HEK293 (cell line): ENCODE results near the gene PTRHD1.

ENCODE experiments used
- CTCF ChIA-PET: fragments of 350-600 bp; formaldehyde crosslinking; extraction: SDS; loops from one replicate; lab custom pipeline; 2021; ENCODE audit warnings: antibody characterized with exemption; lab: Yijun Ruan, JAX
- POLR2A ChIA-PET: fragments of 300-600 bp; formaldehyde crosslinking; extraction: SDS; loops from one replicate; lab custom pipeline; 2020; ENCODE audit warnings: antibody characterized with exemption, inconsistent platforms; lab: Yijun Ruan, JAX
- H3K27ac ChIP-seq: fragments of 200-500 bp; sonication (Bioruptor generic); 2 replicates; pipeline ENCODE4 v1.5.1; 2014; ENCODE audit warnings: low read depth, low read length, control low read depth, inconsistent platforms; ENCODE audit errors: extremely low read depth
- H3K36me3 ChIP-seq, 2 experiments: fragments of 200-500 bp in 1 of 2; sonication (Bioruptor generic) in 1 of 2; 1 replicate in 1 of 2; 2 replicates in 1 of 2; pipeline ENCODE4 v1.5.1; 2014 to 2017; ENCODE audit warnings: inconsistent platforms in 2 of 2, low read length in 2 of 2; ENCODE audit not compliant: control insufficient read depth in 2 of 2, insufficient read depth in 1 of 2
- H3K4me1 ChIP-seq: fragments of 200-500 bp; sonication (Bioruptor generic); 2 replicates; pipeline ENCODE4 v1.5.1; 2014; ENCODE audit warnings: mild to moderate bottlenecking, low read length, inconsistent platforms; ENCODE audit not compliant: control insufficient read depth, insufficient read depth
- H3K4me3 ChIP-seq: 2 replicates; pipeline ENCODE4 v1.5.1; 2011; ENCODE audit warnings: low read depth, mild to moderate bottlenecking, control low read depth, low read length, moderate library complexity
- H3K9me3 ChIP-seq: fragments of 200-500 bp; sonication (Bioruptor generic); 2 replicates; pipeline ENCODE4 v1.5.1; 2014; ENCODE audit warnings: low read depth, low read length, inconsistent platforms; ENCODE audit not compliant: control insufficient read depth, insufficient read depth
- GLI4 ChIP-seq: fragments of 450-650 bp; formaldehyde crosslinking; IDR thresholded peaks from 2 replicates; pipeline ENCODE4 v1.5.1; 2016; ENCODE audit warnings: missing biosample characterization, missing genetic modification characterization
- PATZ1 ChIP-seq: fragments of 450-650 bp; formaldehyde crosslinking; IDR thresholded peaks from 2 replicates; pipeline ENCODE4 v1.5.1; 2016; ENCODE audit warnings: missing biosample characterization, missing genetic modification characterization
- ZBTB7A ChIP-seq: fragments of 450-650 bp; formaldehyde crosslinking; IDR thresholded peaks from 2 replicates; pipeline ENCODE4 v1.5.1; 2016; ENCODE audit warnings: low read depth, missing biosample characterization, missing genetic modification characterization
- ZFP3 ChIP-seq: fragments of 450-650 bp; formaldehyde crosslinking; IDR thresholded peaks from 2 replicates; pipeline ENCODE4 v1.5.1; 2016; ENCODE audit warnings: low read depth, missing biosample characterization, missing genetic modification characterization
- ZFP69B ChIP-seq: fragments of 450-650 bp; formaldehyde crosslinking; IDR thresholded peaks from 2 replicates; pipeline ENCODE4 v1.5.1; 2016; ENCODE audit warnings: missing biosample characterization, missing genetic modification characterization
- ZNF24 ChIP-seq: fragments of 450-650 bp; formaldehyde crosslinking; IDR thresholded peaks from 2 replicates; pipeline ENCODE4 v1.5.1; 2016; ENCODE audit warnings: missing biosample characterization, missing genetic modification characterization
- ZNF324 ChIP-seq: fragments of 450-650 bp; formaldehyde crosslinking; IDR thresholded peaks from 2 replicates; pipeline ENCODE4 v1.5.1; 2016; ENCODE audit warnings: missing biosample characterization, missing genetic modification characterization
- ZNF473 ChIP-seq: fragments of 450-650 bp; formaldehyde crosslinking; IDR thresholded peaks from 2 replicates; pipeline ENCODE4 v1.5.1; 2017; ENCODE audit warnings: missing biosample characterization, missing genetic modification characterization
- ZNF501 ChIP-seq: fragments of 450-650 bp; formaldehyde crosslinking; IDR thresholded peaks from 2 replicates; pipeline ENCODE4 v1.5.1; 2016; ENCODE audit warnings: missing biosample characterization, missing genetic modification characterization
- ZNF510 ChIP-seq: fragments of 450-650 bp; formaldehyde crosslinking; IDR thresholded peaks from 2 replicates; pipeline ENCODE4 v1.5.1; 2018; ENCODE audit warnings: mild to moderate bottlenecking, missing genetic modification characterization, missing biosample characterization; ENCODE audit not compliant: insufficient replicate concordance
- ZNF558 ChIP-seq: fragments of 450-650 bp; formaldehyde crosslinking; IDR thresholded peaks from 2 replicates; pipeline ENCODE4 v1.5.1; 2016; ENCODE audit warnings: missing biosample characterization, missing genetic modification characterization
- ZNF600 ChIP-seq: fragments of 450-650 bp; formaldehyde crosslinking; IDR thresholded peaks from 2 replicates; pipeline ENCODE4 v1.5.1; 2016; ENCODE audit warnings: missing biosample characterization, missing genetic modification characterization
- ZNF623 ChIP-seq: fragments of 450-650 bp; formaldehyde crosslinking; IDR thresholded peaks from 2 replicates; pipeline ENCODE4 v1.5.1; 2016; ENCODE audit warnings: missing biosample characterization, missing genetic modification characterization
- ZNF664 ChIP-seq: fragments of 450-650 bp; formaldehyde crosslinking; IDR thresholded peaks from 2 replicates; pipeline ENCODE4 v1.5.1; 2016; ENCODE audit warnings: missing biosample characterization, missing genetic modification characterization
- ZNF792 ChIP-seq: fragments of 450-650 bp; formaldehyde crosslinking; IDR thresholded peaks from 2 replicates; pipeline ENCODE4 v1.5.1; 2016; ENCODE audit warnings: missing biosample characterization, missing genetic modification characterization
- ZNF837 ChIP-seq: fragments of 450-650 bp; formaldehyde crosslinking; IDR thresholded peaks from 2 replicates; pipeline ENCODE4 v1.5.1; 2016; ENCODE audit warnings: missing biosample characterization, missing genetic modification characterization
- TF ChIP-seq, protein P1 (sequence below): fragments of 450-650 bp; formaldehyde crosslinking; IDR thresholded peaks from 2 replicates; pipeline ENCODE4 v1.5.1; 2016; ENCODE audit warnings: missing biosample characterization, missing genetic modification characterization
- TF ChIP-seq, protein P2 (sequence below): fragments of 450-650 bp; formaldehyde crosslinking; IDR thresholded peaks from 2 replicates; pipeline ENCODE4 v1.5.1; 2016; ENCODE audit warnings: missing biosample characterization, missing genetic modification characterization
- TF ChIP-seq, protein P3 (sequence below): fragments of 450-650 bp; formaldehyde crosslinking; IDR thresholded peaks from 2 replicates; pipeline ENCODE4 v1.5.1; 2017; ENCODE audit warnings: missing biosample characterization, missing genetic modification characterization

Gene PTRHD1

GRCh38 chr2:24742730-24743129 is 50.5 kb downstream of the PTRHD1 start:
- no peak overlapping the region for H3K27ac ChIP-seq
- H3K9me3 ChIP-seq = no peaks in the 10 kb centered on the region
- H3K4me3 ChIP-seq = no peak overlapping the region
- peaks cover 3 to 13% of the 10 kb centered on the region in 2 experiments; a peak in 1 of 3 replicates for H3K36me3 ChIP-seq
- H3K4me1 ChIP-seq = peaks cover 4% of the 10 kb centered on the region; the same call in 1 of the 2 replicates
- TF ChIP-seq, protein P1, sequence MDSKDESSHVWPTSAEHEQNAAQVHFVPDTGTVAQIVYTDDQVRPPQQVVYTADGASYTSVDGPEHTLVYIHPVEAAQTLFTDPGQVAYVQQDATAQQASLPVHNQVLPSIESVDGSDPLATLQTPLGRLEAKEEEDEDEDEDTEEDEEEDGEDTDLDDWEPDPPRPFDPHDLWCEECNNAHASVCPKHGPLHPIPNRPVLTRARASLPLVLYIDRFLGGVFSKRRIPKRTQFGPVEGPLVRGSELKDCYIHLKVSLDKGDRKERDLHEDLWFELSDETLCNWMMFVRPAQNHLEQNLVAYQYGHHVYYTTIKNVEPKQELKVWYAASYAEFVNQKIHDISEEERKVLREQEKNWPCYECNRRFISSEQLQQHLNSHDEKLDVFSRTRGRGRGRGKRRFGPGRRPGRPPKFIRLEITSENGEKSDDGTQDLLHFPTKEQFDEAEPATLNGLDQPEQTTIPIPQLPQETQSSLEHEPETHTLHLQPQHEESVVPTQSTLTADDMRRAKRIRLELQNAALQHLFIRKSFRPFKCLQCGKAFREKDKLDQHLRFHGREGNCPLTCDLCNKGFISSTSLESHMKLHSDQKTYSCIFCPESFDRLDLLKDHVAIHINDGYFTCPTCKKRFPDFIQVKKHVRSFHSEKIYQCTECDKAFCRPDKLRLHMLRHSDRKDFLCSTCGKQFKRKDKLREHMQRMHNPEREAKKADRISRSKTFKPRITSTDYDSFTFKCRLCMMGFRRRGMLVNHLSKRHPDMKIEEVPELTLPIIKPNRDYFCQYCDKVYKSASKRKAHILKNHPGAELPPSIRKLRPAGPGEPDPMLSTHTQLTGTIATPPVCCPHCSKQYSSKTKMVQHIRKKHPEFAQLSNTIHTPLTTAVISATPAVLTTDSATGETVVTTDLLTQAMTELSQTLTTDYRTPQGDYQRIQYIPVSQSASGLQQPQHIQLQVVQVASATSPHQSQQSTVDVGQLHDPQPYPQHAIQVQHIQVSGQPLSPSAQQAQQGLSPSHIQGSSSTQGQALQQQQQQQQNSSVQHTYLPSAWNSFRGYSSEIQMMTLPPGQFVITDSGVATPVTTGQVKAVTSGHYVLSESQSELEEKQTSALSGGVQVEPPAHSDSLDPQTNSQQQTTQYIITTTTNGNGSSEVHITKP = no peak
- TF ChIP-seq PATZ1 = no peak
- TF ChIP-seq, protein P2, sequence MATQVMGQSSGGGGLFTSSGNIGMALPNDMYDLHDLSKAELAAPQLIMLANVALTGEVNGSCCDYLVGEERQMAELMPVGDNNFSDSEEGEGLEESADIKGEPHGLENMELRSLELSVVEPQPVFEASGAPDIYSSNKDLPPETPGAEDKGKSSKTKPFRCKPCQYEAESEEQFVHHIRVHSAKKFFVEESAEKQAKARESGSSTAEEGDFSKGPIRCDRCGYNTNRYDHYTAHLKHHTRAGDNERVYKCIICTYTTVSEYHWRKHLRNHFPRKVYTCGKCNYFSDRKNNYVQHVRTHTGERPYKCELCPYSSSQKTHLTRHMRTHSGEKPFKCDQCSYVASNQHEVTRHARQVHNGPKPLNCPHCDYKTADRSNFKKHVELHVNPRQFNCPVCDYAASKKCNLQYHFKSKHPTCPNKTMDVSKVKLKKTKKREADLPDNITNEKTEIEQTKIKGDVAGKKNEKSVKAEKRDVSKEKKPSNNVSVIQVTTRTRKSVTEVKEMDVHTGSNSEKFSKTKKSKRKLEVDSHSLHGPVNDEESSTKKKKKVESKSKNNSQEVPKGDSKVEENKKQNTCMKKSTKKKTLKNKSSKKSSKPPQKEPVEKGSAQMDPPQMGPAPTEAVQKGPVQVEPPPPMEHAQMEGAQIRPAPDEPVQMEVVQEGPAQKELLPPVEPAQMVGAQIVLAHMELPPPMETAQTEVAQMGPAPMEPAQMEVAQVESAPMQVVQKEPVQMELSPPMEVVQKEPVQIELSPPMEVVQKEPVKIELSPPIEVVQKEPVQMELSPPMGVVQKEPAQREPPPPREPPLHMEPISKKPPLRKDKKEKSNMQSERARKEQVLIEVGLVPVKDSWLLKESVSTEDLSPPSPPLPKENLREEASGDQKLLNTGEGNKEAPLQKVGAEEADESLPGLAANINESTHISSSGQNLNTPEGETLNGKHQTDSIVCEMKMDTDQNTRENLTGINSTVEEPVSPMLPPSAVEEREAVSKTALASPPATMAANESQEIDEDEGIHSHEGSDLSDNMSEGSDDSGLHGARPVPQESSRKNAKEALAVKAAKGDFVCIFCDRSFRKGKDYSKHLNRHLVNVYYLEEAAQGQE (tag by site-specific recombination) = no peak
- TF ChIP-seq ZNF324 (tag by site-specific recombination) = no peak
- TF ChIP-seq GLI4 (tag by site-specific recombination) = no peak
- no peak for TF ChIP-seq ZNF473 (tag by site-specific recombination)
- no peak for TF ChIP-seq ZNF510 (tag by site-specific recombination)
- no peak for TF ChIP-seq ZFP69B (tag by site-specific recombination)
- TF ChIP-seq, protein P3, sequence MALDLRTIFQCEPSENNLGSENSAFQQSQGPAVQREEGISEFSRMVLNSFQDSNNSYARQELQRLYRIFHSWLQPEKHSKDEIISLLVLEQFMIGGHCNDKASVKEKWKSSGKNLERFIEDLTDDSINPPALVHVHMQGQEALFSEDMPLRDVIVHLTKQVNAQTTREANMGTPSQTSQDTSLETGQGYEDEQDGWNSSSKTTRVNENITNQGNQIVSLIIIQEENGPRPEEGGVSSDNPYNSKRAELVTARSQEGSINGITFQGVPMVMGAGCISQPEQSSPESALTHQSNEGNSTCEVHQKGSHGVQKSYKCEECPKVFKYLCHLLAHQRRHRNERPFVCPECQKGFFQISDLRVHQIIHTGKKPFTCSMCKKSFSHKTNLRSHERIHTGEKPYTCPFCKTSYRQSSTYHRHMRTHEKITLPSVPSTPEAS (tag by site-specific recombination) = no peak
- no peak for TF ChIP-seq ZNF600 (tag by site-specific recombination)
- no peak for TF ChIP-seq ZNF664 (tag by site-specific recombination)
- TF ChIP-seq ZNF623 (tag by site-specific recombination) = no peak
- TF ChIP-seq ZNF558 (tag by site-specific recombination) = no peak
- TF ChIP-seq ZNF792 (tag by site-specific recombination) = no peak
- TF ChIP-seq ZFP3 (tag by site-specific recombination) = no peak
- no peak for TF ChIP-seq ZBTB7A
- no peak for TF ChIP-seq ZNF501 (tag by site-specific recombination)
- TF ChIP-seq ZNF837 (tag by site-specific recombination) = no peak
- TF ChIP-seq ZNF24 = no peak
- ChIA-PET POLR2A (no interaction called here), CTCF (interaction anchor here (1.9 kb wide), 1 partner anchor 333 kb away, joined by 5 read pairs; no protein-coding TSS in a partner anchor)
